Stimulated activated CD4-positive, alpha-beta T cell treated with anti-CD3 and anti-CD28 coated beads, Interleukin-15, amount 100 ng/mL, for 48 hours (primary cell): ENCODE results near the gene ILDR2.
A peak's percentile ranks its signal among the peaks of the same experiment; 100 is the strongest.
"Not testable (repeated sequence)": the region's sequence is repeated elsewhere in the genome, so short reads cannot be mapped to it uniquely, and the experiment has no call there.

Experiments
- DNase-seq, 2 donors: peaks; one replicate each; pipeline ENCODE4 v3.0.0-alpha.2; 2020; ENCODE audit warnings: low read depth in 2 of 2

ILDR2 gene

DNA sequence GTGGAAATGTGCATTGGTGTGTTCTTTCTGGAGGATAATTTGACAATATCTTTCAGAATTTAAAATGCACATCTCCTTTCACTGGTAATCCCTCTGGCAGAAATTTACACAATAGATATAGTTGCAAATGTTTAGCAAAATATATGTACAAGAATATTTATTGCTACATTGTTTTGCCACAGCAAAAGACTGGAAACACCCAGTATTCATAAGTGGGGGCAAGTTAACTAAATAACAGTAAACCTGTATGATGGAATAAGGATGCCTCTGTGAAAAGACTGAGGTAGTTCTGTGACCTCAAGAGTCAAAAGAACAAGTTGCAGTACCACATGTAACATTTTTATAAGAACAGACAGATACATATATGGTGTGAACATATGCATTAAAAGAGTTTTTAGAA lies 85.6 kb downstream of the ILDR2 start:
- DNase-seq: no peak

- no peak for DNase-seq
These were observed 86.8 kb downstream of the ILDR2 start for GRCh38 chr1:166888373-166889111.

- DNase-seq: no peak
These were observed 90.4 kb downstream of the ILDR2 start for GRCh38 chr1:166884971-166885370.

- peak; percentile 10 to 22 for DNase-seq
These were observed 91.2 kb downstream of the ILDR2 start for GRCh38 chr1:166884040-166884642.

DNA sequence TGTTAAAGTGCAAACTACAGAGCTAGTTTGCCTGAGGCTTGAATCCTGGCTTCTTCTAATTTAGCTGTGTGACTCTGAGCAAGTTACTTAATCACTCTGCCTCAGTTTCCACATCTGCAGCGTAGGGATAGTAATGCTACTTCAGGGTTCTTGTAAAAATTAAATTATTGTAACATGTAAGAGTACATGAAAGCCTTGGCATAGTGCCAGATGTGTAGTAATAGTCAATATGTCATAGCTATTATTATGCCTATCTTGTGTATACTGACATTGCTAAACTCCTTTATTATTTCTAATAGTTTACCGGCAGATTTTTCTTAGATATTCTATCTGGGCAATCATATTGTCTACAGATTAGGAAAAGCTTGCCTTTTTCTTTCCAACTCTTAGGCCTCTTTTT lies 92.4 kb downstream of the ILDR2 start:
- DNase-seq: no peak

GRCh38 chr1:166878173-166878917 lies 97.0 kb downstream of the ILDR2 start:
- not testable (repeated sequence) for DNase-seq

DNA sequence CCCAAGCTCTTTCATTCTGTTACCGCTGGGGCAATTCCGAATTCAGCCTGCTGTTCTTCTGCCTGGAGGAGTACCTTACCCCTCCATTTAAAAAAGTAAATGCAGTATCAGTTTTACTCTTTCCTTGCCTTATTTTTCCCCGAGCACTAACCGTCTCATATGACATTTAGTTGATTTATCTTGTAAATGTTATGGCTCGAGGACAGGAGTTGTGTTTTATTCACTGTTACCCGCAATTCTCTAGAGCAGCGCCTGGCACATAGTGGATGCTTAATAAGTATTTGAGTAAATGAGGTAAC lies 98.9 kb downstream of the ILDR2 start:
- no peak for DNase-seq

DNA sequence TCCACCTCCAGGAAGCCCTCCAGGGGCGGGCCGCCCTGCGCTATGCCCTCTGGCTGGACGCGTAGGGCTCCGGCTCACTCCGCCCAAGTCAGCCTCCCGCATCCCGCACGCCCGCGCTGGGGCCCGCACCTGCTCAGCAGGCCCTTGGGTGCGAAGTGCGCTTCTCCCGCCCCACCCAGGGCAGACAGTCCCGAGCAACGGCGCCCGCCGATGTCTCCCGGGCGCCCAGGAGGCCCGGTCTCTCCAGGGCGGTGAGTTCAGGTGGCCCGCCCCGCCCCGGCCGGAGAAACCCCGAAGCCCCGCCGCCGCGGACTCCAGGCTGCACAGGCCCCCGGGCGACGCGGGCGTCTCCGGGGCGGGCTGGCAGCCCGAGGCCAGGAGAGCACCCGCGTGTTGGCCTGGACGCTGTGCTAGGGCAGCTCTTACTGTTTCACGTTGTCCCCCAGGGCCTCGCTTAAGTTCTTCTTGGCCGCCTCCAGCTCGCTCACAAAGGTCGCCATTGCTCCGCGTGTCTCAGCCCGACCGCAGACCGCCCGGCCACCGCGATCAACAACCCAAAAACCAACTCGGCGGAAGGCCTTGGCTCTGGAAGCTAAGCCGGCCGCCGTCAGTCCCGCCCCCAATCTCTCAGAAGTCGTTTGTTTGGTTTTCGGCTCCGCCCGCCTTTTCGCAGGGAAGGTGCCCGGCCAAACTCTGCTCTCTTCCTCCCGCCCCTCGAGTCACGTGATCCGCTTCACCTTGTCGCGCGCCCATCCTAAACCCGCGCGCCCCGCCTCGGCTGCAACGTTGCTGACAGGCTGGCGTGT lies 99.4 kb downstream of the ILDR2 start, which contains the start of gene TADA1:
TADA1 (minus strand) TSS at position 531 of the 806 bp plus-strand sequence; CDS start at position 500, 31 bp downstream.
- peak; percentile 98 to 99 for DNase-seq

DNA sequence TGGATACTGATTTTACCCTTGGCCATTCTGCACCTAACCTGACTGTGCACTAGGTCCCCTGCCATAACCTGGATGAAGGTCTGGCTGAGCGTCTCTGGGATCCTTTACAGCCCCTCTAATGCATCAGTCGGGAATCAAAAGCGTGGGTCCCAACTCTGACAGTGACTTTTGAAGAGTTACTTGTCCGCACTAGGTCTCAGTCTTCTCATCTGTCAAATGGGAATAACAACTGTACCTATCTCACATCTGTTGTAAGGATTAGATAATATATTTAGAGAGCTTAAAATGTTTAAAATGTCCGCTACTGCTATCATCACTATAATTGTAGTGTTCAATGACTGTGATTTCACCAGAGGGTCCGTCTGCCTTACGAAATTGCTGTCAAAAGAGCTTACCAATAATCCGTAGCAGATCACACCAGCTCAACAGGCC lies 100.0 kb downstream of the ILDR2 start:
- no peak for DNase-seq

- DNase-seq: no peak
These were observed 100.9 kb downstream of the ILDR2 start for GRCh38 chr1:166874464-166874863.

GRCh38 chr1:166870584-166870983 lies 104.8 kb downstream of the ILDR2 start:
- DNase-seq: no peak

DNA sequence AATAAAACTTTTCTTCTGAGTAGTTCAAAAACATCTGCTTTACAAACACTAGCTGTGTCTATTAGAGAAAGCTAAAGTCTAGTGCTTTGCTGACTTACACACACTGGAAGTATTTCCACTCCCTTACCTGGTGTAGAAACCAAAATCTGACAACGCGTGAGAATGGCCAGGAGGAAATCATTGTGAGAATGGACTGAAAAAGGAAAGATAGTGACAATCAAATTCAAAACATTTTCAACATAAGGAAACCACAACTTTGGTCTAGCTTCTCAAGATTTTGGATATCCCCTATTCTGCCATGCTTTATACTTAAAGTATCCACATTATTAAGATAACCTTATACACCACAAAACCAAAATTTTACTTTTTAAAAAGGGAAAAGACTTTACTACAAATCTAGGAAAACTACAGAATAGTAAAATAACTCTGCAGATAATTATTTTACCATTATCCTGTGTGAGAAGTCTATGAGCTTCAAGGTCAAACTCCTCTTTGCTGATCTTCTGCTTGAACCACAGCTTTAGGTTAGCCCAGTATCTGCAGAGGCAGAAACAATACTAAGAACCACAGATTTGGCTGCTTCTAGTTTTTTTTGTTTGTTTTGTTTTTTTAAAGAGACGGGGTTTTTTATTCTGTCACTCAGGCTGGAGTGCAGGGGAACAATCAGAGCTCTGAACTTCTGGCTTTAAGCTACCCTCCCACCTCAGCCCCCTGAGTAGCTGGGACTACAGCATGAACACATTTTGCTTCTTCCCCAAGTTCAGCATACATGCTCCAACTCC lies 105.8 kb downstream of the ILDR2 start:
- DNase-seq: no peak

- no peak for DNase-seq
These were observed 106.7 kb downstream of the ILDR2 start for GRCh38 chr1:166868639-166869038.

DNA sequence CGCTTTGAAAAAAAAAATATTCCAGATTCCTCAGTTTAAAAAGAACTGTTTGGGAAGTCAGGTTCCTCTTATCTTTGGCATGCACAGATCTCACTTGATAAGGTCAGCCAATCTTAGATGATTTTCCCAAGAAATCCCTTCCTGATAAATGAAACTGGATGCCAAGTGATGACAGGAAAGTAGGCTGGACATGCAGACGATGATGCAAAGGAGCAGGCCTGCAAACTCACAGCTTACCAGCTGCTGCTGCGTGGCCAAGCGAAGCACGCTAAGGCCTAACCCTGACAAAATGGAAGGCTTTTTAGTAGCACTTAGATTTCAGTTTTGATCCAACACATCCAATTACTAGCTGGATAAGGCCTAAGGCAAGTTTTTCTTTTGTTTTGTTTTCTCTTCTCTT lies 109.4 kb downstream of the ILDR2 start:
- DNase-seq: no peak

GRCh38 chr1:166859597-166859996 lies 115.7 kb downstream of the ILDR2 start:
- DNase-seq: no peak

DNA sequence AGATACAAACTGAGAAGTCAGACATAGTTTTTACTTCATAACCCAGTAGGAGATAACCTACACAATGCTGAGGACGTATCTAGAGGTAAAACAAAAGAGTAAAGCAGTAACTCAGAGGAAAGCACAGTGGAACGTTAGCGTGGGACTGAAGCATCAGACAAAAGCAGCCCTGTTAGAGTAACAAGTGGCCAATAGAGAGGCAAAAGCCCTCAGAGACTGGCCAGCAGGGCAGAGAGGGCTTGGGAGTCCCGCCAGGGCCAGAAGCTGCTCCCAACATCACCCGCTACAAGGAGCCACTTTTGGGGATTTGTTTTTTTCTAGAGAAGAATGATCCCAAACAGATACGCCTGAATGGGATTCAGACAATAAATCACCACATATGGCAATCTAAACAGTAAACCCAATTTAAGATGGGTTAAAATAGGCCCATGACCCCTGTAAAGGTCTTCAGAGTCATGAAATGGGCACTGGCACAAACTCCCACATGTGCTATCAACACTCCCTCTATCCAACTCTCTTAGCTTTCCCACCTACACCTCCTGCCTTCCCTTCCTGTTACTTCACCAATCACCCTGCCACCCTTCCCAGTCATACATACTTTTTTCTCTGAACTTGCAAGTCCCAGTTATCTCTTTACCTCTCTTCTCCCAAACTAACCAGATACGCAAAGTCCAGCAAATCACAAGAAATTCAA lies 116.5 kb downstream of the ILDR2 start:
- no peak for DNase-seq
